ENCODE data around the gene MEX3D.

DNA sequence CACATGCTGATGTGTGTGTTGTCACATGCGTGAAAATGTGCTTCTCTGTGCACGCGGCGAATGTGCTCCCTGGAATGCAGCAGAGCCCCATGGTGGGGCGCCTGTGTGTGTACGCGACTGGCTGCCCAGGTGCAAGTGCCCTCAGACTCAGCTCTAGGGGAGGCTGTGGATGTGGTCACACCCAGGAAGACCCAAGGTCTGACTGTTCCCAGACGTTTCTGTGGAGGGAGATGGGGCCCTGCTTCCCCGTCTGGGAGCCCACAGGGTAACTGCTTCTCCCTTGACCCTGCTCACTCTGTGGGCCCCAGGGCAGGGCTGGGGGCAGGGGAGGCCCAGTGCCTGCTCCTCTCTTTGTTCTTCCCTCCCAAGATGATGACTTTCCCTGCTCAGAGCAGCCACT, 45.0 kb upstream of the MEX3D start:
- no peak for TF ChIP-seq CTCF (conservative IDR thresholded peaks at IDR 0.05; ENCODE audit: low read depth, low read length)
- no peak for TF ChIP-seq RFX5 (IDR thresholded peaks at IDR 0.05; ENCODE audit: low read depth, low read length)
- no peak for TF ChIP-seq POLR2A (IDR thresholded peaks at IDR 0.05; ENCODE audit: low read depth, low read length)
- TF ChIP-seq RAD21 (IDR thresholded peaks at IDR 0.05; ENCODE audit: low read length) = no peak
- no peak for TF ChIP-seq RCOR1 (IDR thresholded peaks at IDR 0.05; ENCODE audit: insufficient replicate concordance, low read length)
- TF ChIP-seq, protein P1, sequence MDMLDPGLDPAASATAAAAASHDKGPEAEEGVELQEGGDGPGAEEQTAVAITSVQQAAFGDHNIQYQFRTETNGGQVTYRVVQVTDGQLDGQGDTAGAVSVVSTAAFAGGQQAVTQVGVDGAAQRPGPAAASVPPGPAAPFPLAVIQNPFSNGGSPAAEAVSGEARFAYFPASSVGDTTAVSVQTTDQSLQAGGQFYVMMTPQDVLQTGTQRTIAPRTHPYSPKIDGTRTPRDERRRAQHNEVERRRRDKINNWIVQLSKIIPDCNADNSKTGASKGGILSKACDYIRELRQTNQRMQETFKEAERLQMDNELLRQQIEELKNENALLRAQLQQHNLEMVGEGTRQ (IDR thresholded peaks at IDR 0.05; ENCODE audit: low read depth, low read length) = no peak
- no peak for TF ChIP-seq MXI1 (IDR thresholded peaks at IDR 0.05; ENCODE audit: borderline replicate concordance, low read depth, low read length)
- TF ChIP-seq CHD1 (IDR thresholded peaks at IDR 0.05; ENCODE audit: low read depth, low read length) = no peak
- TF ChIP-seq SMC3 (IDR thresholded peaks at IDR 0.05; ENCODE audit: low read depth, low read length) = no peak
- no peak for TF ChIP-seq MAZ (IDR thresholded peaks at IDR 0.05; ENCODE audit: borderline replicate concordance, low read depth, low read length)

All from IMR-90 (cell line).